NCI-H2196 treated with DMSO at 0.1 percent for 48 hours (cell line): ENCODE measurements around the gene MXI1.
"Not testable (repeated sequence)": the region's sequence is repeated elsewhere in the genome, so short reads cannot be mapped to it uniquely, and the experiment has no call there.

Source experiments
- DNase-seq: peaks from one replicate; lab custom pipeline; 2025; ENCODE audit not compliant: unreplicated experiment; lab: John Stamatoyannopoulos, UW

MXI1 gene

DNA sequence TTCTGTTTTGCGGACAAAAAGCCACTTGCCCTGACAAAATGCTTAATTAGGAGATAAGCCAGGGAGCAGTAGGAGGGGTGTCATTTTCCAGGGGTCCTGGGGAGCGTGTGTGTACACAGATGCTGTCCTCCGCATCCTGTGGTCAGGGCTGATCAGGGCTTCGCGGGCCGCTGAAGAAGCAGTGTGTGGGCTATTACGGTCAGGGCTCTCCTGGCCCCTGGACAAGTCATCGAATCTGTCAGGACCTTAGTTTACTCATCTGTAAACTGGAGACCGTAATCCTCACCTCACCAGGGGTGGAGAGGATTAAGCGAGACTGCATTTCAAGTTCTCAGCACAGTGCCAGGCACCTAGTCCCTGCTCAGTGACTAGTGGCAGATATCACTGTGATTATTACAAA, 26.0 kb upstream of the MXI1 start:
- DNase-seq: no peak

DNA sequence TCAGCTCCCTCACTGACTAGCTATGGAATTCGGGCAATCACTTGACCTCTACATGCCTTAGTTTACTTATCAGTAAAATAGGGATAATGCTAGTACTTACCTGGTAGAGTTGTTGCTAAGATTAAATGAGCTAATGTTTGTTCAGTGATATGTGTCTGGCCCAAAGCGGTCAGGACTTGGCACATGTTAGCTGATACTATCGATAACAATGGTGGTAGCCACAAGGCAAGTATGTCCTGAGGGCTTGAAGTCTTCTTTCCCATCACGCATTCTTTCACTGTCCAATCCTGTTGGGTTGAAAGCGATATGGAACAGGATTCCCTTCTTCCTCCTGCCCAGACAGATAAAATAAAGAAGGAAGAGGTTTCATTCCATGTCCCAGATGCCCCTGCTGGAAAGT, 25.5 kb upstream of the MXI1 start:
- DNase-seq: no peak

GRCh38 chr10:110184398-110184797, 23.0 kb upstream of the MXI1 start:
- no peak for DNase-seq

DNA sequence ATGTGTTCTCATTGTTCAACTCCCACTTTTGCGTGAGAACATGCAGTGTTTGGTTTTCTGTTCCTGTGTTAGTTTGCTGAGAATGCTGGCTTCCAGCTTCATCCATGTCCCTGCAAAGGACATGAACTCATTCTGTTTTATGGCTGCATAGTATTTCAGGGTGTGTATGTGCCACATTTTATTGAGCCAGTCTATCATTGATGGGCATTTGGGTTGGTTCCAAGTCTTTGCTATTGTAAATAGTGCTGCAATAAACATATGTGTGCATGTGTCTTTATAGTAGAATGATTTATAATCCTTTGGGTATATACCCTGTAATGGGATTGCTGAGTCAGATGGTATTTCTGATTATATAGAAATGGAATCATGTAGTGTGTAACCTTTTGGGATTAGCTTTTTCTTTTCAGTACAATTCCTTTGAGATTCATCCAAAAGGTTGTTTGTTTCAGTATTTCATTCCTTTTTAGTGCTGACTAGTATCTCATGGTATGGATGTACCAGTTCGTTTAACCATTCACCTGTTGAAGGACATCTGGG, 21.7 kb upstream of the MXI1 start:
- not testable (repeated sequence) for DNase-seq

GRCh38 chr10:110190170-110190569, 17.2 kb upstream of the MXI1 start:
- DNase-seq: no peak

DNA sequence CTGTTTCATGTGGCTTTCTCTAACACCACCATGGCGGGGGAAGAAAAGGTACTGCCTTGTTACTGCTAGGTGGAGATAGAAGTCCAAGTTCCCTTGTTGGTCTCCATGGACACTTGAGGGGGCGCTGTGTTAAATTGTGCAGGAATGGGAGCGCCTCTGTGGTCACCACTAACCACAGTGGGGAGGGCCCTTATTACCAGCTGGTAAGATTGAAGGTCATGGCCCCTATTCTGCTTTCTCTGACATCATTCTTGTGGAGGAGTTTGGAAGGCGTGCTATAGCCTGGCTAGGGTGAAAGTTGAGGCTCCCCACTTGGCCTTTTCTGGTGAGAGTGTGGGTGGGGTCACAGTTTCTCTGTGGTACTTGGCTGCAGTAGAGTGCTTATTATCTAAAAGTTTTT, 14.9 kb upstream of the MXI1 start:
- no peak for DNase-seq

GRCh38 chr10:110200503-110200902, 6.9 kb upstream of the MXI1 start:
- DNase-seq: no peak

DNA sequence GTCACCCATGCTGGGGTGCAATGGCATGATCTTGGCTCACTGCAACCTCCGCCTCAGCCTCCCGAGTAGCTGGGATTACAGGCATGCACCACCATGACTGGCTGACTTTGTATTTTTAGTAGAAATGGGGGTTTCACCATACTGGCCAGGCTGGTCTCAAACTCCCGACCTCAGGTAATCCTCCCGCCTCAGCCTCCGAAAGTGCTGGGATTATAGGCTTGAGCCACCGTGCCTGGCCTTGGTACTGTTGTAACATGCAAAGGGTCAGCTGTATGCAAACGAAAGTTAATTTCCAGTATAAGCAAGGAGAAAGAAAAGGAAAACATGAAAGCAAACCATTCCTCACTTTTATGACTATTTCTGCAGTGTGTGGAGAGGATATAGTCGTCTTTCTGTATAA, 6.4 kb upstream of the MXI1 start:
- DNase-seq: not testable (repeated sequence)

DNA sequence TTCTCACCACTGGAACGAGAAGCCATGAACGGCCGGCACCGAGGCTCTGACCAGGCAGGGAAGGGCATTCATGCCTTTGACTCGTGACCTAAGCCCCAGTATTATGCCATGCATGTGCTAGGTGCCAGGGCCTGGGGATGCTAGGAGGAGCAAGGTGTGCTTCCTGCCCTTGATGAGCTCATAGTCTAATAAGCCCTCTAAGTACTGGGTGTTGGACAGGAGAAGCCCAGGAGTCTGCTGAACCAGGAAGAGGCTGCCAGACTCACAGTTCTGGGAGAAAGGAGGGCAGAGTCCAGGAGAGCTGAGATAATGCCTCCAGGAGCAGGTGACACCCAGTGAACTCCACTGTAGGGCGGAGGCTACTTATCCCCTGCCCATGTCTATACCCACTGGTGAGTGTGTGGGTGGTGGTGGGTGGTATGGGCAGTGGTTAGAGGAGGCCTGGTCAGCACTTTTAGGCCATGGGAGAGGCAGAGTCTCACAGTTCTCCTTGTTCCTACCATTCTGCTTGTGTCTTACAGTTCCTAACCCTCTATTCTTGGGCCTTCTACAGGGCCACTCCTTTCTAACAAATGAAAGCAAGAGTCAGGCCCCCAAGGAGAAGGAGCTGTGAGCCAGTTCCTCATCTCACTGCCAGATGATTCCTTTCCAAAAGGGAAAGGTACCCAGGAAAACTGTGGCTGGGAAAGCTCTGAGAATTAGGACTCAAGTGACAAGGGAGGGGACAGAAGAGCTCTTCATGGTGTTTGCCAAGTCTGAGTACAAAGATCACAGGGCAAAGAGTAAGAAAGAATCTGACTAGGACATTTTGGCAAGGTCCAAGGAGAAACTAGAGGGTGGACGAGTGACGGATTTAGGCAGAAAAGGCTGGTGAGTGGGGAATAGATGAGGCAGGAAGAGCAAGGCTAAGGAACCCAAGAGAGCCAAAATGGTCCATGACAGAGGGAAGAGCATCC, 3.6 kb upstream of the MXI1 start:
- DNase-seq: no peak

DNA sequence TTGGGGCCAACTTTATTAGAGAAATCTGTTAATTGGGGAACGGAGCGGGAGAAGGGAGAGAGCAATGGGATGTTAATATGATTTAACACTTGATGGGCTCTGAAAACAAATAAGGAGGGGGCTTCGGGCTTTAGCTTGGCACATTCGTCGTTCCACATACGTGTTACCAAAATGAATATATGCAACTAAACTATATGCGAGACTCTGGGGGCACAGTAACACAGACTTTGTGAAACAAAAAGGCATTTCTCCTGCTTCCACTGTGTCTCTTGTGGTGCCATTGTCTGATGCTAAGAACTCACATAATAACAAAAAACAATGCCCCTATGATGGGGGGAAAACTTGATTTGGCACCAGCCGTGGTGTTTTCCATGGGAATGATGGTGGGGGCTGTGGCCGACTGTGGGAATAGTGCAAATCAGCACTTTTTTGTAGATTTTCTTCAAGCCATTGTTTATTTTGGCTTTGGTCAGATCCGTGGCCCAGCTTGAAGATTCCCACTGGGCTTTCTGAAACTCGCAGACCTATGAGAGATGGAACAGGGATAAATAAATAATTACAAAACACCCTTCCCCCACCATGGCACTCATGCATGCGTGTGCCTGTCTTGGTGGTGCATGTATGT, 2.2 kb upstream of the MXI1 start:
- DNase-seq: no peak

DNA sequence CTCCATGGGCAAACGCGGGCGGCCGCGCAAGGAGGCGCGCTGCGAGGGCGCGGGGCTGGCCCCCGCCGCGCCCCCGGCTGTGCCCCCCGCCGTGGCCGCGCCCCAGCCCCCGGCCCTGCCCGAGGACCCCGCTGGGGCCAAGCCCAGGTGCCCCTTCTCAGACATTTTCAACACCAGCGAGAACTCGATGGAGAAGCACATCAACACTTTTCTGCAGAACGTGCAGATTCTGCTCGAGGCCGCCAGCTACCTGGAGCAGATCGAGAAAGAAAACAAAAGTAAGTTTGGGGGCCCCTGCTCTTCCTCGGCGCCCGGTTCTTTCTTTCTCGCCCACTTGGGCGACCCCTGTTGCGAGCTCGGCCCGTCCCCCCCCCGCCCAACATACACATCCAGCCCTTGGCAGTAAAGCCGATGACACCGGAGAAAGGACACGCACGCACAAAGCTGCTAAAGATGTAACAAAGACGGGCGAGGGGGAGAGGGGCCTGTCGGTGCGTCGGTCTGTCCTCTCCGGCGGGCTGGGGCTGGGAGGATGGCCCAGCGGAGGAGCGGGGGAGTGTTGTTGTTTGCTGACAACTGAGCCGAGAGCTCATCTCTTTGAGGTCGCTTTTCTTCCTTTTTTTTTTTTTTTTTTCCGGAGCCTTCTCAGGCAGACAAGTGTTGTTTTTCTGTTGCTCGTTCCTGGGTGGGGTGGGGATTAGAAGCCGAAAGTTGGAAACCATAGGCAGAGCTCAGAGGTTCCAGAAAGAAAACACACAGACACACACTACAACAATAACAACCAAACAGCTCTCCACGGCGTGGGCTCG, 604 bp downstream of the MXI1 start:
- DNase-seq: no peak

GRCh38 chr10:110208614-110209453, 1.4 kb downstream of the MXI1 start:
- DNase-seq: no peak

DNA sequence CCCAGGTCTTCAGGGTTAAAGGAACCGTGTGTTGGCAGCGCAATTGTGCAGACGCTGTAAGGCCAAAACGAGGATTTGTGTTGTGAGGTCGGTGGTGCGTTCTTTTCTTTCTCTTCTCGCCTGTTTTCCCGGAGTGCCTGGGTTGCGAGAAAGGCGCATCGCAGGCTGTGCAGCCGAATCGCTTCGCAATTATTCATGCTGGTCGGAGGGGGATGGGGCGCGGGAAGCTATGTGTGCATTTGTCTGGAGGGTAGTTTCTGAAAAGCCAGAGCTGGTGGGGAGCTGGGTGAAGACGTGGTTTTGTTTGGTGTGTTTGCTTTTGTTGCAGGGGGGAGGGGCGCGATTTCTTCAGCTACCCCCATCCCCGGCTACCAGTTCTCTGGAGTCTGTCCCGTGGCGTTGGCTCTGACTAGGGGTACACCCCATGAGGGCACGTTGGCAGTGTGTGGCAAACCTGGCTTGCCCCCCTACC, 2.1 kb downstream of the MXI1 start:
- DNase-seq: no peak

DNA sequence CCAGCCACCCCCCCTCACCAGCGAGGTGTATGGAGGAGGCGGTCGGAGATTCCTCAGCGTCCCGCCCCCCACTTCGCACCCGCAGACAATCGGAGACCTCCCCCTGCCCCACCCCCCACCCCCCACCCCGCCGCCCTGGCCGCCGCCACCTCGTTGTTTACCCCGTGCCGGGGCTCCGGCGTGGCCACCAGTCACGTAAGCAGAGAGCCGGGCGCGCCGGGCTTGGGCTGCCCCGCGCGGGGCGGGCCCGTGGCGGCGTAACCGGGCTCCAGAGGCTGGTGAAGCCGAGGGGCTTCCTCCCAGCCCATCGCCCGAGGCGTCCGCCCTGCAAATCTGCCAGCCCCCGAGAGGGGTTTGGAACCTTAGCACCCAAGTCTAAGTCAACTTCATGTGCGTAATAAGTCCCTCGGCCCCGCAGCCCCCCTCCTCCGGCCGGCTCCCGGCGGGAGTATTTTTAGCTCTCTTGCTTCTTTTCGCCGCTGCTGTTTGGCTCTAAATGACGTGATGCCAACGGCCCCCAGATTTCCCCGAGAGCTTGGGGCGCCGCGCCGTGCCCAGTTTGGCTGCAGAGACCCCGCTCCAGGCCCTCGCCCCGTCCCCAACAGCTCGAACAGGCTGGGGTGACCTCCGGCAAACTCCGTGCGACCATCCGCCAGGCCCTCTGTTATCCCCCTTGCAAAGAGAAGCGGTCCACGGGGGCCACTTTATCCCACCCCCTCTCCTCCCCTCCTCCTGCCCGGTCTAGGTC, 2.7 kb downstream of the MXI1 start:
- no peak for DNase-seq

- DNase-seq: peak; percentile 77
Measured at GRCh38 chr10:110210674-110211464, 3.5 kb downstream of the MXI1 start.

DNA sequence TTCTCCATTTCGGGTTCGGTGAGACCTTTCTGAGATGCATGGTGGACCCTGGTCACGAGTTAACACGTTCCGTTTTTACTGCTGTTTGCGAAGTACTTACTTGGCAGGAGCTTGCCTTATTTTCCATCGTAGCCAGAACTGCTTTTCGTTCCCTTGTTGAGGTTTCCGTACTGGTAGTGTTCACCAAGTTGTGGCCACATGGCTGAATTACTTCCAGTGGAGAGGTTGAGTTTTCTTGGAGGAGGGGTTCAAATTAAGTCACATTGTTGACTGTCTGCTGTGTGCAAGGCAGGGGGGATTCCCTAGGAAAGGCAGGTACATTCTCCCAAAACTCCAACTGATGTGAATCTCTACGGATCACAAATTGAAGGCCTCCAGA, 4.0 kb downstream of the MXI1 start:
- no peak for DNase-seq

DNA sequence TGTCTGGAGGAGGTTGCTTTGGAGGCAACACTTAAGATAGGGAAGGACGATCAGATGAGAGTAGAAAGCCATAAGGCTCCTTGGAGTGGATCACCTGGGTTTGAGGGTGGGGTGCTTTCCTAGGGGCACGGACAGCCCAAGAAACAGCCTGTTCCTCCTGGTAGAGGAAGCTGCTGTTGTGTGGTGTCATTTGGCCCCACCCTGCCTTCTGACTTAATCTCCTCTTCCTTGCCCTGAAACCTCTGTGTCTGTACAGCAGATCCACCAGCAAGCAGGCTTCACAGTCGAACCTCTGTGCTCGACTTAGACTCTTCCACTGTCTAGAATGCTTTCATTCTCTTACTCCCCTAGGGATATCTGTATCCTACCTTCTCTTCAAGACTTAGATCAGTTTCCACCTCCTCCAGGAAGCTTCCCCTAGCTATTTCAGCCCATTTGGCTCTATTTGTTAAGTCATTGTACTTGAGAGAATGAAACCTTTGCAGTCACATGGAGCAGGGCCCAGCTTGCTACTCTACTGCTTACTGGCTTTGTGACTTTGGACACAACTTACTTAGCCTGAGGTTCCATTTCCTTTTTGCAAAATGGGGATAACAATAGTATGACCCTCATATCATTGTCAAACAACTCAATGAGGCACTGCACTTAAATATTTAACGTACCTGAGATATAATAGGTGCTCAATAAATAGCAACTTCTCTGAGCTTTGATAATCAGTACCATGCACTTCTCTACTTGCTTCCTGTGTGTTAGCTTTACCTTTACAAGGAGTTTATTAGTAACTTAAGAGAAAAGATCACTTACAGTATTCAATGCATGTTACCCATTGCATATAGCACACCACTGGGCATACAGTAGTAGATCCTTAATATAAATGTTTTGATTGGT, 5.0 kb downstream of the MXI1 start:
- no peak for DNase-seq

GRCh38 chr10:110214371-110214826, 7.0 kb downstream of the MXI1 start:
- DNase-seq: no peak
